Kidney tubule cell (primary cell): ENCODE data around the gene USP32.
A peak's percentile ranks its signal among the peaks of the same experiment; 100 is the strongest.

ENCODE experiments used
- DNase-seq: peaks from one replicate; pipeline ENCODE4 v3.0.0-alpha.2; 2018; ENCODE audit warnings: low spot score

The USP32 gene

DNA sequence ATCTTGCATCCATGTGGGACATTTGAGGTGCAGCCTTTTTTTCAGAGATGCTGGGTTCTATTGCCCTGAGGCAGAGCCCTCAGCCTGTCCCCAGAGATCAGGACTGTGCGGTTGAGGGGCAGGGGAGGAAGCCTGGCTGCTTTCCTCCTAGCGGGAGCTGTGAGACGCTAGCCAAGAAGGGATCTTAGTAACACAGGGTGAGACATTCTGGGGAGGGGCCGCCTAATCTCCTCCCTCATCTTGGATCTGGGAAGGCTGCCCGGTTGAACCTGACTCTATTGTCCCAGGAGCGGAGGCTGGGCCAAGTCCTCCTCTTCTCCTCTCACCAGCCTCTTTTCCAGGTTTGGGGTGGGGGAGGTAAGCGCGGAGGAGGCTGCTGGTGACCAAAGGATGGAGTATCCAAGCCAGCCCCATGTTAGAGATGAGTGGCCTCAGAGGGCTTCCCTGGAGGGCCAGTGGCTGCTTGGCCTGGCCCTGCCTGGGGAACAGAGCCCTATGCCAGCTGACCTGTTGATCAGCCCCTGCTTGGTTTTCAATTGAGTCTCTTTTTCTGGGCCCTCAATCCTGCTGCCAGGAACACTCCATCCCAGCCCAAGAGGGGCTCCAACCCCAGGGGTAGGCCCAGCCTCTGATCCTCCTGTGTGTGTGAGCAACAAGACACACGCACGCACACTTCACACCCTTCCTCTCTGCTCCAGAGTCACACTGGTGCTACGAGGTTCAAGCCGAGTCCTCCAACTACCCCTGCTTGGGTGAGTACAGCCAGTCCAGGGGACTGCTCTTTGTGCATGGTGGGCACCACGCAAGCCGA, 237.1 kb downstream of the USP32 start:
- peak; percentile 27 for DNase-seq

DNA sequence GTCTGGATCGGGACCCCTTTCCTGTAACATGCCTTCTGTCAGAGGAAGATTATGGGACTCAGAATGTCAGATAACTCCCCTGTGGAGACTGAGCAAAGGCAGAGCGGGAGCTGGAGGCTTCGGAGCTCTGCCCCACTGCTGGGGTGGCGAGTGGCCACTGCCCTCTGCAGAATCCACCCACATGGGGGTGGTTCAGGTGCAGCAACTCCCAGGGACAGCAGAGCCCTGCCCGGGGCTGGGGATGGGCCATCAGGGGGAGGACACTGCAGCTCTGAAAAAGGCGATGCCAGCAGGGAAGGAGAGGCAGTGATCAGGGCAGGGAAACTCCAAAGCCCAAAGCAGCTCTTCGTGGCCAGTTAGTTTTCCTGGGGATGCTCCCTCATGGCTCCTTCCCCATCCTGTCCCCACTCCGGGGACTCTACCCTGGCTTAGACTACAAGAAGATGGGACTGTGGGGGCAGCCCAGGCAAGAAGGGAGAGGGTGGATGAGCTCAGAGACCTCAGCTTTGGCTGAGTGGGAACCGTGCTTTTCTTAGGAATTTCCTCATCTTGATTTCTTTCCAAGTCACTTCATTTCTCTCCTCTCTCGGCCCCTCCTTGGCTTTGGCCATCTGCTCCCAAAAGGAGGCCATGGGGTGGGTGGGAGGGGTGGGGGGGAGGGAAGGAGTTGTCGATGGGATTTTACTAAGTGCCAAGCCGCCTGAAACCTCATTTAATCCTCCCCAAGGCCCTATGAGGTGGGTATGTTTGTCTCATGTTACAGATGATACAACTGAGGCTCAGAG, 238.1 kb downstream of the USP32 start:
- no peak for DNase-seq

DNA sequence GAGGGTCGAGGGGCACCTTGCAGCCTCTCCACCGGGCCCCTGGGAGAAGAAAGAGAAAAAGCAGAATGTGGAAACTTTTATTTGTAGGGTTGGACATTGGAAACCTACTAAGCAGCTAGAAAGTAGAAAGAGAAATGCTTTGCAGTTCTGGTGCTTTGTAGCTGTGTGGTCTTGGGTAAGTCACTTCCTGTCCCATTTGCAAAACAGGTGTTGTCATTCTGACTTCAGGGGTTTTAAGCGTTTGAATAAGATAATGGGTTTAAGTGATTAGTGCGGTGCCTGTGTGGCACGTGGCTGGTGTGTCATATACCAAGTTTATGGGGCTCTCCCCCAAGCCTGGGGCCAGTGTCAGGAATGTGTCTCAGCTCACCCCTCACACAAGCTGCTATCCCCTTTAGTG, 240.6 kb downstream of the USP32 start:
- DNase-seq, result peak; percentile 33

DNA sequence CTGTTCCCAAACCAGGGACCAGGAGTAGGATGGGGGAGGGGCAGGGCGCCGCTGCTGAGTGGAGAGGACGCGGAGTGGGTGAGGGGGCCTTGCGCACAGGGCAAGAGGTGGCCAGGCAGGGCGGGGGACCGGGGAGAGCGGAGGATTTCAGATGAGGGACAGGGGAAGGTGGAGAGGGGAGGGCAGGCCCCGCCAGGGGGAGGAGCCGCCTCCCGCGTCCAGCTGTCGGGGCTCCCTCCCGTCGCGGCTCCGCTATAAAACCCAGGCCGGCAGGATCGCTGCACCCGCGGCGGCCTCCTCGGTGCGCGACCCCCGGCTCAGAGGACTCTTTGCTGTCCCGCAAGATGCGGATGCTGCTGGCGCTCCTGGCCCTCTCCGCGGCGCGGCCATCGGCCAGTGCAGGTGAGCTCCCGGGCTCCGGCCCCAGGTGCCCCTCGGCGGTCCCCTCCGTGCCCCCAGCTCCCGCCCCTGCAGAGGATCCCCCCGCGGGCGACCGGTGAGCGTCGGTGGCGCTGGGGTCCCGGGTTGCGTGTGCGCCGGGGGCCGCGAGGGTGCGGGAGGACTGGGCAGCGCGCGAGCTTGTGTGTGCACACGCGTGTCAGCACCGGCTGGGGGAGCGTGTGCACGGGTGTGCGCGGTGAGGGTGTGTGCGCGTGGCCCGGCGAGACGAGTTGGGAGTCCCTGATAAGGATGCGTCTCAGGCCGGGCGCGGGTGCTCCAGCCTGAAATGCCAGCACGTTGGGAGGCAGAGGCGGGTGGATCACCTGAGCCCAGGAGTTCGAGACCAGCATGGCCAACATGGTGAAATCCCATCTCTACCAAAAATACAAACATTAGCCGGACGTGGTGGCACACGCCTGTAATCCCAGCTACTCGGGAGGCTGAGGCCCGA, 242.0 kb downstream of the USP32 start, which contains the start of gene CA4:
Gene CA4, plus strand, starts transcription at position 283 of the 892 bp plus-strand sequence. Its CDS starts 62 bp downstream, at position 345.
- DNase-seq, result no peak

DNA sequence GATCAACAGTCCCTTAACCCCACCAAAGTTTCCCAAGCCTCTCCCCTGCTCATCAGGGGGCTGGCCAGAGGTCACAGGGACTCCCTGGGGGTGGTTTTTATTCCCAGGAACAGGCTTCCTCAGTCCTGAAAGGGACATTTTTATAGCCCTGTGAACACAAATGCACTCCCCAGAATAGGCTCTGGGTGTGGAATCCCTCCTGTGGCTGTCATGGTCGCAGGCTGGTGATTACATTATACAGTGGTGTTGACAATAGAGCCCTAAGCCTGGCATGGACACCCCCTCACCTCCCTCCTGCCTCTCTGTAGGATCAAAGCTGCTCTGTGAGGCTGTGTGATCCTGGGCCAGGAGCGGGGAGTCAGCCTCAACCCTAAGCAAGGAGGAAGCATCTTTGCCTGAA, 243.6 kb downstream of the USP32 start:
- DNase-seq, result no peak

DNA sequence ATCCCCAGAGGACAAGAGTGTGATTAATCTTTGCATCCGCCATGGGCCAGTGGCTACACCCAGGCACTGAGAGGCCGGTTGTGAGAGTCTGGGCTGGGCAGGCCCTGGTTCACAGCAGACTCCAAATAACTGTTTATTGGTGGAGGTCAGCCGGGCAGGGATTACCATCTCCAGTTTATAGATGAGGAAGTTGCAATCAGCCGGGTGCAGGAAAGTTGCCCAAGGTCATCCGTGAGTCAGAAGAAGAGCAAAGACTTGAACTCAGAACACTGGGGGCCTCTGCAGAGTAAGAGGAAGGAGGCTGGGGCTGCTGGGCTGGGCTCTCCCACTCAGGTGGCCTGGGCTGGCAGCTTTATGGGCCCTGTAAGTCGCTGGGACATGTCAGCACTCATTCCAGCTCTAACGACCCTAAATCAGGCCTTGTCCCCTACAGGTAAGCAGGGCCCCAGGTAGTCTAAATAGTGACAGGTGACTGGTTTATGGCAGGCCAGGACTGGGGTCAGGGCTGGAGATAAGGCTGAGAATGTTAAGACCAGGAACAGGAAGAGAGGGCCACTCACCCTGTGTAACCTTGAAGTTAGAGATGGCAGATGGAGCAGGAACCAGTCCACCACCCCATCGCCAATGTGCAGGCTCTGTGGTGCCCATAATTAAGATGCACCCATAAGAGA, 244.2 kb downstream of the USP32 start:
- no peak for DNase-seq

DNA sequence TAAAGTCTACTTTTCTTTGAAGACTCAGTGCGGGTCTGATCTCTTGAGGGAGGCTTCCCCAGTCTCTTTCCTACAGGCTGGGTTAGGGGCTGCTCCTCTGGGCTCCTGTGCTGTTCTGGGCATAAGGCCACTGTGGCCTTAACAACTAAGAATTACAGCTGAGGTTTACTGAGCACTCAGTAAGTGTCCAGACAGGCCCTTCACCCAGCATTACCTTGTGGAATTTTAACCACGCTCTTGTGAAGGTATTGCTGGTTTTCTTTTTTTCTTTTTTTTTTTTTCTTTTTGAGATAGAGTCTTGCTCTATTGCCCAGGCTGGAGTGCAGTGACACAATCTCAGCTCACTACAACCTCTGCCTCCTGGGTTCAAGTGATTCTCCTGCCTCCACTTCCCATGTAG, 245.7 kb downstream of the USP32 start:
- DNase-seq, result no peak

DNA sequence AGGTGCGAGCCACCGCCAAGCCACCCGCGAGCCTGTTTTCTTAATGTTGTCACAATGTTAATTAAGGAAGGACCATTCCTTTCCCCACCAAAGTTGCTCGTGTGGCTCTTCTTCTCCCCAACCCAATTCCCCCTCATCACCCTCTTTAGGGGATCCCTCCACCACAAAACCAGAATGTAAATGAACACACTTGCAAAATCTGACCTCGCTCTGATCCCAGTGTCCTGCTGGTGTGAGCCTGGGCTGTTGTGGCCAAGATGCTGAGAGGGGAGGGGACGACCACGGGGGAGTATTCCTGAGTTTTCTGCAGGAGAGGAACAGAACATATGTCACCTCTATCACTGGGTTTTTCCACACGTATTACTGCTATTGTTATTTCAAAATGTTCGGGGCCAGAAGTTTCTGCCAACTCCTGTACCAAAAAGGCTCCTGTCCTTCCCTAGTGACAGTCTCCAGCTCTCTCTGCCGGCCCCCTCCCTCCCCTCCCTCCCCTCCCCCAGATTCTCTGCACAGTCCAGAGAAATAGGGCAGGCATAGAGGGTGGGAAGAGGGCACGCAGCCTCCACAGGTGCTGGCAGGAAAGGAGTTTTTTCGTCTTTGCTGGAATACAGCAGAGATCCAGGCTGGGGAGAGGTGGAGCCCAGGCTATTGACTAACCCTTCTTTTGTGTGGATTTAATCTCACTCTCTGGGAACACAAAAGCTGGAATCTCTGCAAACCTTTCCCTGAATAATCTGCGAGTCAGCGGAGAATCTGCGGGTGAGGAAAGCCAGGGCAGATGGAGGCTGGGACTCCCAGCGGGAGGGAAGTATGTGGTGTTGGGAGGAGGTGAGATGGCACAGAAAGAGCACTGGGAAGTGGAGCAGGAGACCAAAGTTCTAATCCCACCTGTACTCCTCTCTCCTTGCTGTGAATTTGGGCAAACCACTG, 246.7 kb downstream of the USP32 start:
- DNase-seq, result no peak

DNA sequence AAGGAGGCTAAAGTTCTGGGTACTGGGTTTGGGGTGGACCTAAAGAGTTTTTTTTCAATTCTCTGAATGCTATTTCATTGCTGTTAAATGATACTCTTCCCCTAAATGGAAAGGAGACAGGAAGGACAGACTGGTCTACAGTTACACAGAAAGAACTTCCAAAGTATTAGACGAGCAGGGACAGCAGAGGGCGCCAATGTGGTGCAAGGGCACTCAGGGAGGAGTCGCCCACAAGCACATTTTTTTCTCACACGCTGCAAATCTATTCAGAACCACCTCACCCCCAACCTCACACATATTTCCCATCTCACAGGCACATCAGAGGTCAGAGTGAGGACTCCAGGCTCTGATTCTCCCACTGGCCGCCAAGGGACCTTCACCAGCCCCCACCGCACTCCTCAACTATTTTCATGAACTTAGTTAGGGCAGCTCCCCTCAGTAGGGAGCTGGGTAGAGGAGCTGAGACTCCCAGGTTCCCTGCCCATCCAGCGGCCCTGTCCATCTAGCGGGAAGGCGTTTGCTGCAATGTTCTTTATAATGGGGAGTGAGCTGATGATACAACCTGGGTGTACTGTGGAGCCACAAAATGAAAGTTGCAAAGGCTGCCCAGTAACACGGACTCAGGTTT, 248.9 kb downstream of the USP32 start:
- peak; percentile 86 for DNase-seq

DNA sequence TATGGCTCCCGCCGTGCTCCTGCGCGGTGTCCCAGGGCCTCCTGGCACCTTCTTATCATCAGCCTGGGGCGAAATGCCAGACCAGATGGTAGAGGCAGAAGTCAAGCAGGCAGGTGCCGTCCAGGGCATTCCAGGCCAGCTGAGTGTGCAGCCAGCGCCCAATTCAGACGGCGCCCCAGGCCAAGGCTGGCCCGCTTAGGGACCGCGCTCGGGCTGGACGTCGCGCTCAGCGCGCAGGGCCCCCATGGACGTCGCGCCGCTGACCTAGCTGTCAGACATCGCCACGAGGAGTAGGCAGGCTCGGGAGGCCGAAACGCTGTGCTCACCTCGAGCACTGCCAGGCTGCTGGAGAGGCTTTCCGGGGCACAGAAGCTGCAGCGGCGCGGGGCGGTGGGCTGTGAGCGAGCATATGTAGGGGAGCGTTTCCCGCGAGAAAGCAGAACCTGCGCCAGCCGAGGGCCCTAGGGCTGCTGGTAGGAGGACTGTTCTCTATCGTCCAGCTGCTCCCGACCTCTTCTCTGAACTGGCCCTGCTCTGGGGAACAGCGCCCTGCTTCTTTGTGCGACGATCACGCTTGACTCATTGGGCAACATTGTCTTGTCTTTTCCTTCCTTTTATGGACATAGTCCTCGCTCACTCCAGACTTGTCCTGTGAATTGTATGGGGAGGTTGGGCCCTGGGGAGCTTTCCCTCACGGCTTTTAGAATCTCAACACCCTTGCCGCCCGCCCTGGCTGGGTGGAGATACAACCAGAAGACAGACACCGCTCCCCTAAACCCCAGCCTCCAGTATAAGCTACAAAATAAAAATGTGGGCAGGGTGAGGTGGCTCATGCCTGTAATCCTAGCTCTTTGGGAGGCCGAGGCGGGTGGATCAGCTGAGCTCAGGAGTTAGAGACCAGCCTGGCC, 250.6 kb downstream of the USP32 start:
- peak; percentile 30 for DNase-seq

DNA sequence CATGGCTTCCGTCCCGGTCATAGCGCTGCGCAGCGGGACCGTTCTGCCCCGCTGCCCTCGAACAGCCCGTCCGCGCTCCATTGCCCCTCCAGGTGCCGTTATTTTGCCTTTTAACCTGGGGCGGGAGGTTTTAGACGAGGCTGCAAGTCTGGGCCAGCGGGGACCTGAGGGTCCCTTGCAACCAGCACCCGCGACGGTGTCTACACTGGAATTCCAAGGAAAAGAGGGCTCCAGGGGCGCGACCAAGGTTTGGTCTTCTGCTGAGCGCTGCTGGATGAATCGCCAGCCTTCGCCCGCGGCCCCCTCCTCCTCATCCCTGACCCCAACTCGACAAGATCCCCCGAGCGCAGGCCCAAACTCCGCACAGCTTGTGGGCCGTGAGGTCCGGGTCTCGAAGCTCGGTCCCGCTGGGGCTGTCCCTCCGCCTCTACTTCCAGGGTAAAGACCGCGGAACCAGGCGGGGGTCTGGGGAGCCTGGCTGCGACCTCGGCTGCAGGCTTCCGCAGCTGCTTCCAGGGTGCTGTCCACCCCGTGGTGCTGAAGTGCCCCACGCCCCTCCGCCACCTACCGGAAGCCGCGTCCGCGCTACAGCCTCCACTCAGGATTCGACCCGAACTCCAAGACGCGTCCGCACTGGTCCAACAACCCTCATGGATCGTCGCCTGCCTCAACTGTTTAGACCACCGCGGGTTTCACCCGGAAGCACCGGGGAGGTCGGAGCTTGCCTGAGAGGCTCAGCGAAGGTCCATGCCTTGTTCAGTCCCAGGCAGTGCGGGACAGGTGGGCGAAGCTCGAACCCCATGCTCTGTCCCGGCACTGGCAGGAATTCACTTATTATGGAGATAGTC, 252.3 kb downstream of the USP32 start:
- DNase-seq, result peak; percentile 61

DNA sequence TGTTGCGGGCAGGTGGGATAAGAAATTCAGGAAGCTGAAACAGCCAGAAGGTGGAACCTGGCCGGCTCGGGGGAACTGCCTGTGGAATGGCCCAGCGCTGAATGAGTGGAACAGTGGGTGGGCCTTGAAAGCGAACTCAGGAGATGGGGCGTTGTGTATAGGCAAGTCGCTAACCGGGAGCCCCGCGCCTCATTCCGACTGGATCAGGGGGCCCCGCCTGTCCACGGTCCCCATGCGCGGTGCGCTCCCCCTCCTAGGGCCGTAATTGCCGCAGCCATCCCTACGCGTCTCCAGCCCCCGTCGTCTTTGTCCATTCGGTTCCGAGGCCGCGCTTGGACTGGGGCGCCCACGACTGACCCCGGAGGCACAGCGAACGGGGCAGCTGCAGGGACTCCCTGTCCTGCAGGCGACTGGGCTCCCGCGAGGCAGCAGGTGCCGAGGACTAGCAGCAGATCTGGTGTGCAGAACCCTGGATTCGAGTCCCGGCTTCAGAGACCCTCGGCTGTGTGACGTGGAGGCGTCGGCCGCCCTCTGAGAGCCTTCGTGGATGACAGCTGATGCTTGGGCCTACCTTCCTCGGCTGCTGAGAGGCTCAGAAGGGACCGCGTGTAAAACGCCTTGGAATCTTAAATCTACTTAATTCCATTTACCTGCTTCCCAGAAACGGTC, 253.0 kb downstream of the USP32 start:
- no peak for DNase-seq

DNA sequence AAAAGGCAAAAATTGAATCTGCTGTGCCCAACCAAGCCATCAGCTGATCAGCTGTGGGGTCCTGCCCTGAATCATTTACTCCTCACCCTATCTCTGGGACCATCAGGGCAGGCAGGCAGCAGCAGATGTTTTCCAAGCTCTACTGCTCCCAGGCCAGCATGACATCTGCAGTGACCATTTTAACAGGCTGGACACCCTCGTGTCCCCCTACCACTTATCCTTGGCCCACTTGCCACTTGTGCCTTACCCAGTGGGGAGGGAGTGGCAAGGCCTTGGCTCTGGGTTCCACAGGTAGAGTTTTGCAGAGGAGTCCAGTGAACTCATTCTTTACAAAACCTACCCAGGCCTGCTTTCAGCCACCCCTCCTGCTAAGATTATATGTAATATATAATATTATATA, 254.2 kb downstream of the USP32 start:
- no peak for DNase-seq

DNA sequence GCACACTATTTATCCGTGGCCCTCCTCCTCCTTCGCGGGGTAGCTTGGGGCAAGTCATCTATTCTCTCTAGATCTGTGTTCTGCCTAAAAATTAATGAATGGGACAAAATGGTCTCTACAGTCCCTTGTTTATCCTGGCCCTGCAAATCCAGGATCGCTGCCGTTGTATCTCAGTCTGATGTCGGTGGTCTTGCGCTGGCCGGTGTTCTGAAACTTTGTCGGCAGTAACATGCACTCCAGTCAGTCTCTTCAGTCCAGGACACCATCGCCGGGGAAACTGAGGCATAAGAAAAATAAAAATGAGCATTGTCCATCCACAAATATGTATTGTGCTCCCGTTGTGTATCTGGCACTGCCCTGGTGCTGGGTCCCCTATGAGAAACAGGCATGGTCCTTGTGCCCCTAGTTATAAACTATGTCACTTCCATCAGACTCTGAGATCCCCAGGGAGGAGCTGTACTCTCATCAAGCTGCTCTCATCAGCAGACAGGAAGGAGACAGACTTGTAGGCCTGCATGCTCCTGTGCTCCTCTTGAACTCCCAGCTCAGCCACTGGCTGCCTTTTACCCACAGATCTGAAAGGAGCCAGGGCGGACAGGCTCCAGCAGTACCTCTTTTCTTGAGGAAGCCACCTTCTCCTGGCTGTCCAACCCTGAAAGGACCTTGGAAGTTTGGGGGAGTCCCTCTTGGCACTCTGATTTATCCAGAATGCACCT, 255.8 kb downstream of the USP32 start:
- DNase-seq, result no peak

DNA sequence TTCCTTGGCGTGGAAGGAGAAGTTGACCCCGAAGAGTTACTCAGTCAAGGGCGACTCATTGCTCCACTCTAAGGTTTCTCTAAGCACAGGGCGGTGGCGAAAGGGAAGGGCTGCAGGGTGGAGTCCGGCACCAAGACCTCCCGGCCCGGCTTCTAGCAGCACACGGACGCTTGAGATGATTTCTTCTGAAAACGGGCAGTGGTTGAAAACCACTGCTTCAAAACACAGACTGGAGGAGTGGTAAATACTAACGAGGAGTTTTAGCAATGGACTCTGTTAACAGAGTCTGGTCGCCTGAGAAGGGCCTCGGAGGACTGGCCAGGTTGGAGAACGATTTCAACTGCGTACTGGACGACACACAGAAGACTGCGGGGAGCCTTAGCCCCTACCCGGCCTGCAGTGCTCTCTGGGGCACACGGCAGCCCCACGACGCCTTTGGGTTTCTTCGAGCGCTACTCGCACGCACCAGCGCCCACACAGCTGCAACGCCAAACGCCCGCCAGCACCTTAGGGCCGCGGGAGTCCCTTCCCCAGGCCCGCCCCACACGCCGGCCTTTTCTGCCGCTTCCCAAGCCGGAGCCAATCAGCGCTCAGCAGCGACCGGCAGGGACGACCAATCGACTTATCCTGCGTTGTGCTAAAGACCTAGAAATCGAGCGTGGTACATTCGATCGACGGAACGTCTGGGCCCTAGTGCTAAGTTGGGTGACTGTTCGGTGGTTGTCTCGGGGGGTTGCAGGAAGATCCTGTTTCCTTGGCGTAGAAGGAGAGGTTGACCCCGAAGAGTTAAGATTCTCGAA, 256.6 kb downstream of the USP32 start:
- peak; percentile 84 for DNase-seq
